HCT116 (cell line): ENCODE data around the gene HDDC3. TPM values are rescaled to one million over a fixed set of nuclear protein-coding genes. Genes with fewer than 3 reads are reported as not detected.

Source experiments
- ATAC-seq: fragments of 200-7000 bp; cut with Tn5 transposase; 2 replicates; pipeline ENCODE4 v1.9.1; 2020; ENCODE audit warnings: mild to moderate bottlenecking, moderate library complexity
- BruUV-seq: library from RNA; stranded (reverse); fragments of 400-500 nt; replicated peaks from 2 replicates; lab custom pipeline; 2021; lab: Mats Ljungman, UMichigan
- CTCF ChIA-PET: fragments of 300-600 bp; sonication (Branson Sonifier 250); formaldehyde crosslinking; loops from one replicate; lab custom pipeline; 2021; ENCODE audit warnings: antibody characterized with exemption; lab: Charles Lee
- POLR2A ChIA-PET: fragments of 300-600, 350-600 bp; sonication (Branson Sonifier 250); formaldehyde crosslinking; loops from one replicate; lab custom pipeline; 2021; ENCODE audit warnings: antibody characterized with exemption; lab: Charles Lee
- RAD21 ChIA-PET, 2 experiments: fragments of 300-600 bp; sonication (Branson Sonifier 250); formaldehyde crosslinking; loops; one replicate each; lab custom pipeline; 2023; ENCODE audit warnings: low total read pairs in 2 of 2; ENCODE audit not compliant: uncharacterized antibody in 2 of 2, unreplicated experiment in 2 of 2, low non-redundant PET in 1 of 2; lab: Charles Lee
- DNase-seq: peaks from one replicate; pipeline ENCODE4 v3.0.0-alpha.2; 2010; ENCODE audit warnings: low read depth, low spot score
- H2AFZ ChIP-seq: fragments of 200-600 bp; shearing (Covaris generic), sonication (generic); 2 replicates; pipeline ENCODE4 v1.6.1; 2017; ENCODE audit warnings: low read depth, mixed run types, mixed read lengths, antibody characterized with exemption, low read length; ENCODE audit not compliant: poor library complexity, severe bottlenecking
- H3K27ac ChIP-seq: 2 replicates; pipeline ENCODE4 v1.5.1; 2012; ENCODE audit warnings: low read depth, low read length
- H3K27me3 ChIP-seq: fragments of 200-600 bp; sonication (generic); 2 replicates; pipeline ENCODE4 v1.6.1; 2016; ENCODE audit warnings: mixed run types, low read length, mixed read lengths; ENCODE audit not compliant: insufficient read depth
- H3K36me3 ChIP-seq, 2 experiments: fragments of 200-500 bp in 1 of 2; fragments of 200-600 bp in 1 of 2; sonication (Bioruptor generic) in 1 of 2; sonication (generic) in 1 of 2; 2 replicates each; pipeline versions ENCODE4 v1.5.1 to v1.6.1; 2014 to 2016; ENCODE audit warnings: low read length in 2 of 2, inconsistent platforms in 1 of 2, mixed read lengths in 1 of 2, mixed run types in 1 of 2; ENCODE audit not compliant: insufficient read depth in 2 of 2, control insufficient read depth in 1 of 2
- H3K4me1 ChIP-seq, 2 experiments: fragments of 200-600 bp in 1 of 2; sonication (generic) in 1 of 2; 2 replicates each; pipeline versions ENCODE4 v1.5.1 to v1.6.1; 2012 to 2017; ENCODE audit warnings: low read length in 2 of 2, inconsistent platforms in 1 of 2, mild to moderate bottlenecking in 1 of 2, mixed read lengths in 1 of 2, mixed run types in 1 of 2, moderate library complexity in 1 of 2; ENCODE audit not compliant: insufficient read depth in 2 of 2, control insufficient read depth in 1 of 2
- H3K4me2 ChIP-seq: fragments of 200-600 bp; sonication (generic); 2 replicates; pipeline ENCODE4 v1.6.1; 2017; ENCODE audit warnings: mixed run types, low read length, mixed read lengths
- H3K4me3 ChIP-seq, 2 experiments: fragments of 200-600 bp in 1 of 2; sonication (generic) in 1 of 2; replicated peaks in 1 of 2; 2 replicates each; pipeline ENCODE4 v1.5.1; 2011 to 2016; ENCODE audit warnings: low read length in 2 of 2, control low read depth in 1 of 2, low read depth in 1 of 2, mild to moderate bottlenecking in 1 of 2, mixed read lengths in 1 of 2, mixed run types in 1 of 2
- H3K79me2 ChIP-seq: fragments of 200-600 bp; sonication (generic); 2 replicates; pipeline ENCODE4 v1.6.1; 2017; ENCODE audit warnings: mild to moderate bottlenecking, mixed run types, low read length, moderate library complexity, mixed read lengths; ENCODE audit not compliant: insufficient read depth
- H3K9ac ChIP-seq: fragments of 200-600 bp; sonication (generic); 2 replicates; pipeline ENCODE4 v1.6.1; 2016; ENCODE audit warnings: low read length, mixed read lengths
- H3K9me2 ChIP-seq: fragments of 200-600 bp; sonication (generic), shearing (Covaris generic); 2 replicates; pipeline ENCODE4 v1.6.1; 2017; ENCODE audit warnings: mixed run types, mild to moderate bottlenecking, moderate library complexity; ENCODE audit not compliant: insufficient read depth
- H3K9me3 ChIP-seq, 2 experiments: fragments of 200-500 bp in 1 of 2; fragments of 200-600 bp in 1 of 2; sonication (Bioruptor generic) in 1 of 2; sonication (generic) in 1 of 2; 2 replicates each; pipeline ENCODE4 v1.6.1; 2014 to 2017; ENCODE audit warnings: low read length in 2 of 2, mixed read lengths in 2 of 2, inconsistent platforms in 1 of 2, low read depth in 1 of 2, mild to moderate bottlenecking in 1 of 2, mixed run types in 1 of 2, moderate library complexity in 1 of 2; ENCODE audit not compliant: control insufficient read depth in 1 of 2, insufficient read depth in 1 of 2
- H4K20me1 ChIP-seq: fragments of 200-600 bp; sonication (generic), shearing (Covaris generic); 2 replicates; pipeline ENCODE4 v1.6.1; 2017; ENCODE audit warnings: mixed run types, mild to moderate bottlenecking, moderate library complexity; ENCODE audit not compliant: insufficient read depth
- CTCF ChIP-seq, 3 experiments: fragments of 200-600 bp in 1 of 3; sonication (generic) in 1 of 3; IDR thresholded peaks in 2 of 3; conservative IDR thresholded peaks in 1 of 3; 2 replicates each; pipeline ENCODE4 v1.5.1; 2012 to 2017; ENCODE audit warnings: low read depth in 2 of 3, low read length in 2 of 3, antibody characterized with exemption in 1 of 3, borderline replicate concordance in 1 of 3, control low read depth in 1 of 3, mild to moderate bottlenecking in 1 of 3, mixed read lengths in 1 of 3, mixed run types in 1 of 3, moderate library complexity in 1 of 3; ENCODE audit not compliant: insufficient read depth in 1 of 3
- FOSL1 ChIP-seq: IDR thresholded peaks from 2 replicates; pipeline ENCODE4 v1.6.1; 2012; ENCODE audit warnings: low read depth
- YY1 ChIP-seq: IDR thresholded peaks from 2 replicates; pipeline ENCODE4 v1.6.1; 2011; ENCODE audit warnings: low read length, low read depth, moderate library complexity, mild to moderate bottlenecking; ENCODE audit not compliant: insufficient replicate concordance; ENCODE audit errors: extremely low read depth
- intact Hi-C: fragments of 100-400 bp; cut with micrococcal nuclease; formaldehyde crosslinking; loops from 2 replicates; pipeline ENCODE4 v1.10.0; 2022
- total RNA-seq: library from RNA; stranded (reverse); gene quantifications from one replicate; pipeline ENCODE4 v1.2.1, GENCODE V29; 2021; ENCODE audit not compliant: unreplicated experiment
- TF ChIP-seq, protein P1 (sequence below): IDR thresholded peaks from 2 replicates; pipeline ENCODE4 v1.6.1; 2012

The HDDC3 gene
- total RNA-seq, 1 experiment from 2014 or later: 20.4 TPM

- H4K20me1 ChIP-seq: no peaks in the 10 kb centered on the region
- no peak for ATAC-seq
- no peak overlapping the region for H3K27ac ChIP-seq
- H3K36me3 ChIP-seq: no peaks in the 10 kb centered on the region
- peaks cover 0 to 18% of the 10 kb centered on the region in 2 experiments; a peak in 2 of 4 replicates for H3K4me1 ChIP-seq
- no peak overlapping the region for H2AFZ ChIP-seq
- H3K27me3 ChIP-seq: no peaks in the 10 kb centered on the region
- intact Hi-C loops: no loop called here
- no peak for TF ChIP-seq FOSL1
- TF ChIP-seq, protein P1, sequence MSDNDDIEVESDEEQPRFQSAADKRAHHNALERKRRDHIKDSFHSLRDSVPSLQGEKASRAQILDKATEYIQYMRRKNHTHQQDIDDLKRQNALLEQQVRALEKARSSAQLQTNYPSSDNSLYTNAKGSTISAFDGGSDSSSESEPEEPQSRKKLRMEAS: no peak
- no peak for TF ChIP-seq CTCF (IDR thresholded peaks at IDR 0.05 in 2 of 3, conservative IDR thresholded peaks at IDR 0.05 in 1 of 3; ENCODE audit: borderline replicate concordance in 1 of 3, insufficient read depth in 1 of 3, low read depth in 2 of 3, low read length in 2 of 3)
- CTCF ChIA-PET: no interaction called here
- BruUV-seq: no TSS peak
- no peaks in the 10 kb centered on the region for H3K9me3 ChIP-seq
- H3K4me2 ChIP-seq: no peak overlapping the region
- no peak for DNase-seq
- POLR2A ChIA-PET: no interaction called here
- no peak overlapping the region for H3K4me3 ChIP-seq
- no peaks in the 10 kb centered on the region for H3K9me2 ChIP-seq
- H3K9ac ChIP-seq: no peak overlapping the region
- RAD21 ChIA-PET: no interaction called here
- no peaks in the 10 kb centered on the region for H3K79me2 ChIP-seq
These were observed 41.5 kb downstream of the HDDC3 start for GRCh38 chr15:90890839-90891238.

- H3K9ac ChIP-seq: no peak overlapping the region
- no peak for TF ChIP-seq YY1
- TF ChIP-seq, all 23 proteins: peak for 0
- H3K27me3 ChIP-seq: no peaks in the 10 kb centered on the region
- ChIA-PET CTCF (interaction anchor here (1.2 kb wide), 1 partner anchor 41 kb away, joined by 3 read pairs; no protein-coding TSS in a partner anchor), RAD21 (no interaction called here), POLR2A (interaction anchor here (0.7 kb wide), 1 partner anchor 12 kb away, joined by 3 read pairs; no protein-coding TSS in a partner anchor)
- intact Hi-C loops: loop anchor here (5.0 kb wide), 1 partner anchor 408 kb away; no protein-coding TSS in a partner anchor
- no peaks in the 10 kb centered on the region for H3K36me3 ChIP-seq
- no peak overlapping the region for H2AFZ ChIP-seq
- no peak overlapping the region for H3K4me2 ChIP-seq
- H3K79me2 ChIP-seq: no peaks in the 10 kb centered on the region
- no peak overlapping the region for H3K4me3 ChIP-seq
- no peak for ATAC-seq
- H3K4me1 ChIP-seq: peaks cover 0 to 18% of the 10 kb centered on the region in 2 experiments; a peak in 2 of 4 replicates
- no peak for DNase-seq
- BruUV-seq: no TSS peak
- no peaks in the 10 kb centered on the region for H3K9me2 ChIP-seq
- H3K27ac ChIP-seq: no peak overlapping the region
- H3K9me3 ChIP-seq: no peaks in the 10 kb centered on the region
- H4K20me1 ChIP-seq: no peaks in the 10 kb centered on the region
These were observed 42.5 kb downstream of the HDDC3 start for GRCh38 chr15:90889736-90890456.
